ENCODE results near the gene POP4.

- TF ChIP-seq EZH2 (IDR thresholded peaks at IDR 0.05; ENCODE audit: borderline replicate concordance, insufficient read depth, low read length, poor library complexity, severe bottlenecking) = no peak
- TF ChIP-seq, protein P1, sequence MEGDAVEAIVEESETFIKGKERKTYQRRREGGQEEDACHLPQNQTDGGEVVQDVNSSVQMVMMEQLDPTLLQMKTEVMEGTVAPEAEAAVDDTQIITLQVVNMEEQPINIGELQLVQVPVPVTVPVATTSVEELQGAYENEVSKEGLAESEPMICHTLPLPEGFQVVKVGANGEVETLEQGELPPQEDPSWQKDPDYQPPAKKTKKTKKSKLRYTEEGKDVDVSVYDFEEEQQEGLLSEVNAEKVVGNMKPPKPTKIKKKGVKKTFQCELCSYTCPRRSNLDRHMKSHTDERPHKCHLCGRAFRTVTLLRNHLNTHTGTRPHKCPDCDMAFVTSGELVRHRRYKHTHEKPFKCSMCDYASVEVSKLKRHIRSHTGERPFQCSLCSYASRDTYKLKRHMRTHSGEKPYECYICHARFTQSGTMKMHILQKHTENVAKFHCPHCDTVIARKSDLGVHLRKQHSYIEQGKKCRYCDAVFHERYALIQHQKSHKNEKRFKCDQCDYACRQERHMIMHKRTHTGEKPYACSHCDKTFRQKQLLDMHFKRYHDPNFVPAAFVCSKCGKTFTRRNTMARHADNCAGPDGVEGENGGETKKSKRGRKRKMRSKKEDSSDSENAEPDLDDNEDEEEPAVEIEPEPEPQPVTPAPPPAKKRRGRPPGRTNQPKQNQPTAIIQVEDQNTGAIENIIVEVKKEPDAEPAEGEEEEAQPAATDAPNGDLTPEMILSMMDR (IDR thresholded peaks at IDR 0.05; ENCODE audit: poor library complexity, severe bottlenecking) = no peak
Measured at GRCh38 chr19:29665215-29665825, 59.2 kb downstream of the POP4 start, which contains the start of gene PLEKHF1.
